GF-D8 (cell line): ENCODE measurements around the gene NEGR1.

Source experiments
- DNase-seq: peaks from one replicate; lab custom pipeline; 2025; lab: John Stamatoyannopoulos, UW

Gene NEGR1

DNA sequence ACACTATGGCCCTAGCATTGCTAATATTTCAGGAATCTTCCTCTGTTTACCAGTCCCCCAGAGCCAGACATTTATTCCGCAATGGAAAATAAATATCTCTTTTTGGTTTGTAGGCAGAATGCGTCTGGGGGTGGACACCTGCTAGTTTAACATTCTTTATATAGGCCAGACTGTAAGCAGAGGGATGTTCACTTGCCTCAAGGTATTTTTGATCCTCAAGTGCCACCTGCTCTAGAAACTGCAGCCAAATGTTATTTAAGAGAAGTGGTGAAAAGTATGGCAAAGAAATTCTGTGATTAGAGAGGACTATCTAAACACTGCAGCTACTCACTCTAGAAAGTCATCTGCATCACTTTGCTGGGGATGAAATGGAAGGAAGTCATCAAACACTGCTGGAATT is 164.7 kb downstream of the NEGR1 start:
- DNase-seq: no peak

DNA sequence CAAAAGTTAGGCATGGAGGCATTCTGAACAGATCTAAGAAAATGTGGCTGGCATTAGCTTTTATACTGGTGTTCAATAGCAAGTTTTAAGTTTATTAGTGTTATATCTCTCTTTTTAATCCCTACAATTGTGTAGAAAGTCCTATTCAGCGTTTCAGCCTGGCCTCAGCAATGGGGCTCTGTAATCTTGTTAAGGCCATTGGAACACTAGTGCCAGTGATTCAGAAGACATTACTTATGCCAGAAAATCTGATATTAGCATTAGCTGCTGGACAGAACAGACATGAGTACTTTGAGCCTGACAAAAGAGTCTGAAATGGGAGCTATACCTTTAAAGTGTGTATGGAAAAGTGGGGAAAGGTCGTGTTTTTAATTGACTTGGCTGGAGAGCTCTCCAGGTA is 167.0 kb downstream of the NEGR1 start:
- DNase-seq: no peak

DNA sequence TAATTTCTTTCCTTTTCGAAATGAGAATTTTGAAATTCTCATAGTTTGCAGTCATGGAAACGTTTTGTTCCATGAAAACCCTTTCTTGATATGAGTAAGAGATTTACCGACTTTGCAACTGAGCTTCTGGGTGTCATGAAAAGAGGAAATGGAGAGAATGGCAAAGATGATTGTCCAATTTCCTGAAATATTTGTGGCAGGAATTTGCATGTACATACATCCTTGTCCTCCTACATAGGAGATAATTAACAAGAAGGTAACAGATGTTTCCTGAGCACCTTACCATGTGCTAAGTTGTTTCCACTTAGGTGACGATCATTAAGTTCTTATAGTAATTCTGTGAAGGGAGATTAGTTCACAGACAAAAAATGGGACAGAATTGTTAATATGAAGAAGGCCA is 170.7 kb downstream of the NEGR1 start:
- DNase-seq: peak; percentile 93

DNA sequence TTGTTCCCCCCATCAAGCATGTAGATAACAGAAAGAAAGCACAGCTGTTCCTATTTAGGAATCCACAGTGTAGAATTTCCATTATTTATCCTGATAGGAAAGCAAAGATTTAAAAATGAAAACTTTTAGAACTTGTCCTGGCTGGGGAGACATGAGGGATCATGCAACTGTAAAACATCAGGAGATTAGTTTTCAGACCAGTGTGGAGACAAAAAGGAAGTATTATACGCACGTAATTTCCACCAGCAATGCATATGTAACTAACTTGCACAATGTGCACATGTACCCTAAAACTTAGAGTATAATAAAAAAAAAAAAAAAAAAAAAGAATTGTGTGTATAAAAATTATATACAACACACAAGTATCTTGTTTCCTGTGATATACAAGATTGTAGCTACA is 172.4 kb downstream of the NEGR1 start:
- DNase-seq: peak; percentile 51

DNA sequence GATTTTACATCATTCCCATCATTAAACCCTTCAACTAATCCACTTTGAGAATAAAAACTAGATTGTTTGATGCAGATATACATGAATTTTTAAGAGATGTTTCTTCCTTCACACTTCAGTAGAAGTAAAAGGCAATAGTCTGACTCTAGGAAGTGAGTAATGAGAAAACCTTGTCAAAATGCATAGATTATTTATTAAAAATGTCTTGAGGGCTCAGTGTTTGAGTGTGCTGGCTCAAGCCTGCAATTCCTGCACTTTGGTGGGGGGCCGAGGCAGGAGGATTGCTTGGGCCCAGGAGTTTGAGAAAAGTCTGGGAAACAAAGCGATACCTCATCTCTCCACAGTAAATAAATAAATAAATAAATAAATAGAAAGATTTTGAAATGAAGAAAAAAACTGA is 177.1 kb downstream of the NEGR1 start:
- no peak for DNase-seq

DNA sequence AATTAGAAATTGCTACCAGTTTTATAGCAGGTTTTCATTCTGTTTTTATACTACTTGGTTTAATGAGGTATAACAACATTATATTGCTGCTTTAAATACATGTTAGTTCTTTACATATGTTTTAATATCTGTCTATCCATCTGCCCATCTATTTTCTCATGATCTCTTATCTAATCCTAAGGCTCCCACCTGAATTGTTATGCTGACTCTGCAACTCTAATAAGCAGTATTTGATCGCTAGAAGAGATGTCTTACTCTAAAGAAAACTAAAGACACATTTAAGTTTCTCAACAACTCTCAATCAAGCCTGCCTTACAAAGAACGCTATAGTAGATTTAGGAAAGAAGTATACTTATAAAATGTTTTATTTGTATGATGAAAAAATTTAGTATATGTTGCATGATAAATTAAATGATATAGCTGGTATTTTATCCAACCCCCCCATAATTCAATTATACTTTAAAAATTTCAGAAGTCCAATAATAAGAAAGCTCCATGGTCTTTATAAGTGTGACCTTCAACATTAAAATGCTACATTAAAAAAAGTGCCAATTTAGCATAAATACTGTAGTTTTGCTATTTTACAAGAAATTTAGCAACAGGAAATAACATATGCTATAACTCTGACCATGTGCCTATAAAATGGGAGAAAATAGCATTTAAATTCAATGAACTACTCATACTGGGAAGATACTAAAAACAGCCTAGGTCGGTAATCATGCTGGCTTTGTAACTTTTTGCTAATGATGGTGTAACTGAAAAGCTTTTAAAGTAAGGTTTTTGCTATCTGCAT is 180.3 kb downstream of the NEGR1 start:
- no peak for DNase-seq

DNA sequence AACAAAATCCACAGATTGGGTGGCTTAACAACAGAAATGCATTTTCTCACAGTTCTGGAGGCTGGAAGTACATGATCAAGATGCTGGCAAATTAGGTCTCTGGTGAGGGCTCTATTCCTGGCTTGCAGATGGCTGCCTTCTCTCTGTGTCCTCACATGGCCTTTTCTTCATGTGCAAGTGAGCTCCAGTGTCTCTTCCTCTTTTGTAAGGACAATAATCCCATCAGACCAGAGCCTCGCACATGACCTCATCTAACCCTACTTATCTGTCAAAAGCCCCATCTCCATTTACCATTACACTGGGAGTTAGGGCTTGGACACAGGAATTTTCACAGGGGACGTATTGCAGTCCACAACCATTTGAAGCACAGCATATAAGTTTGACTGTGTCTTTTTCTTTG is 181.6 kb downstream of the NEGR1 start:
- peak; percentile 73 for DNase-seq

DNA sequence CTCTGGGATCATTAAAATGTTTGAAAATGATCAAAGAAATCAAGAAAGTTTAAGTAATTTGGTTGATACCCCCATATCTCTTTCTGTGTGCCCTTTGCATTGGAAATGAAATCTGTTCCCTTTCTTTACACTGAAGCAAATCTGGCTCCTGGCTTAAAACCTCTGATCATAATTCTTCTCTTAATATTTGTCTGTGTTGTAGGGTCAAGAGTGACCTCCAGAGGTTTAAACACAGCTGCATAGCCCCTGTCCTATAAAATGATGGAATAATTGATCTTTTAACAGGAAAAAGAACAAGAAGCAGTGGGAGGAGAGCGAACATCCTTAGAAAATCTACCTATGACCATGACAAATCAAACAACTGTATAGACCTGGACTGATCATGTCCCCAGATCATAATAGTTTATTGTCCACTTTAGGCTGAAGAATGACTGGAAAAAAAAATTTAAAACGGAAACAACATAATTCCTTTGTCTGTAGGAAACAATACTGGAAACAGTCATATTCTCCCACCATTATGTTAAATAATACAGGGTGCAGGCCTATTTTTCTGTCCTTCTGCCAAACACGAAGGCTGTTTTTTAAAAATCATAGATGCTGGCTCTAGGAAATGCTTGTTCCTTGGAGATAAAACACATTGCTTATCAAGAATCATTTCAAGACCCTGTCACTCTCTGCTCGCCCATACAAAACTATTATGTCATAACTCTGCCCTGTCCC is 184.3 kb downstream of the NEGR1 start:
- DNase-seq: no peak

DNA sequence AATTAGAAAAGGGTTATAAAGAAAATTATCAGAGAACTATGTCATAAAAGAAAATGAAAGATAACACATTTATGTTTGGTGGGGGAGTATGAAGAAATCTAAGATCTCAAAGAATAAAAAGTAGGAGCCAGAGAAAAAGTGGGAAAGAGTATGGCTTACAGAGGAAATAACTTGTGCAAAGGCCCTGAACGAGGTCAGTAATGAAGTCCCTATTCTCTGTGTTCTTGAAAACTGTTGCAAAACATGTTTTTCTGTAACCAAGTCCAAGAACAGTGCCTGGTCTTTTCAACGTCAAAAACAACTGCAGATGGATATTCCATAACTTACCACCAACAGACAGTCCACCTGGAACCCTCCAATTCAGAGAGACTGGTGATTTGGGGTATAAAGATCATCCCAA is 188.1 kb downstream of the NEGR1 start:
- no peak for DNase-seq

DNA sequence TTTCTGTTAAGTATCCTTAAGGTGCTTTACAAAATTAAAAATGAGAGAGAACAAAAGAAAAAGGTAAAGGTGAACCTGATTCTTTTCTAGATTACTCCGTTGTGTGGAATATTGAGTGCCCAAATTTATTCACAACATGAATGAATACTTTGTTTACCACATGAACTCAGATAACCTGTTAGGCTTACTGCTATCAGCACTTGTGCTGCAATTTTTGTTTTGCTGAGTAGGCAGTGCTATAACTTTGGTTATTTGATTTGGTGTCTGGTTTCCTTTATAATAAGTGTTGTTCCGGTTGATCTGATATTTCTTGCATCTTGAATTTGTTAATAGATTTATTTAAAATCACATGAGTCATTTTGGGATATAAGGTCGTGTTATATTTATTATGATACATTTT is 195.9 kb downstream of the NEGR1 start:
- no peak for DNase-seq

DNA sequence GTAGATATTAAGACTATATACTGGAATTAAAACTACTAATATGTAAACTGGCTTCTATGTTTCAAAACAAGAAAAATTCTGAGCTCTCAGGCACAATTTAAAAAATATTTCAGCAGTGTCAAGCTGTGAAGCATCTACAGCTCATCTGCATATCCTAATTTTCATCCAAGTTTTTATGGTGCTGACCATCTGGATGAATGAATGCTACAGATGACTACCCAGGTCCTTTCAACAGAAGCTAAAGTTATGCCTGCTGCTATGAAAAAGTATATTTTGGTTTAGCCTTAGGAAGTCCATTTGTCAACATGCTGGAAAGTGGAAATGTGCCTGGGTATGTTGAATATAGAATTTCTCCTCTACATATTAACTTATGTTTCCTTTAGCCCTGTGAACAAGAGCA is 206.9 kb downstream of the NEGR1 start:
- no peak for DNase-seq

DNA sequence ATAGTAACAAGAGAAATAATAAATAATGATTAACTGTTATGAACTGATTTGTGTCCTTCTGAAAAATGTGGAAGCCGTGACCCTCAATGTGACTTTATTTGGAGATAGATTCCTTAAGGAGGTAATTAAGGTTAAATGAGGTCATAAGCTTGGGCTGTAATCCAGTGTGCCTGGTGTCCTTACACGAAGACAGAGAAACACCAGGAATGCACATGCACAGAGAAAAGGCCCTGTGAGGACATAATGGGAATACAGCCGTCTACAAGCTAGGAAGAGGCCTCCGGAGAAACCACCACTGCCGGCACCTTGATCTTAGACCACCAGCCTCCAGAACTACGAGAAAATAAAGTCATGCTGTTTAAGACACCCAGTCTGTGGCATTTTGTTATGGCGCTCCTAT is 215.9 kb downstream of the NEGR1 start:
- no peak for DNase-seq

DNA sequence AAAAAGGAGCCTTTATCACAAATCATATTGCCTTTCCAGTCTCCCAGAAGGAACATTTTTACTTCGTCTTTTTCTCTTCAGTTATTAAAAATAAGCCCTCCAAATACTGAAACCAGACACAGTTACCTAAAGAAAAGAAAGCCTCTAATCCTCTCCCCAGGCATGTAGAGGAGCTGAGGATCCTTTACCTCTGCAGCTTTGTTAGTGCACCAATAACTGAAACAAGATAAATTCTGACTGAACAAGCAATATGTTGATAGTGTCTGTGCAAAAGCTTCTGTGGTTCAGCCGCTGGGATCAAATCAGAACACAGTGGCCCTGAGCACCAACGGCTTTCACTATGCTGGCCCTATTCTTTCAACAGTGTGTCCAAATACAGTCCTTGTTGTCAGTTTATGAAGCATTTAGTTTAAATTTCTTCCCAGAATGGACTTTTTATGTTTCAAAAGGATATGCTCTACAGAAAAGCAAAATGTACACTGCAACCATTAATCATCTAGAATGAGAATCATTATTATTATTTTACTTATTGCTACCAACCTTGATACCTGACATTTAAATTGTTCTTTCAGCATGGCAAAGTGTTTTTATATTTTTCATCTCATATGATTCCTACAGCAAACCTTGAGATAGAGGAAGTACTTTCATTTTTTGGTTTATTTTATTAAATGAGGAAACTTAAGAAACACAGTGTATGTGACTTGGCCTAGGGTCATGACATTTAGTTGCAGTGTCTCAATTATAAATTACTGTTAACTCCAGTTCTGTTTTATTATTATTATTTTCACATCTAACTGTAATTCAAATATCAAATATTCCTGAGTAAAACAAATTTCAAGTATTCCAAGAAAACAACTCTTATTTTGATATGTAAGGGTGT is 217.9 kb downstream of the NEGR1 start:
- DNase-seq: no peak

DNA sequence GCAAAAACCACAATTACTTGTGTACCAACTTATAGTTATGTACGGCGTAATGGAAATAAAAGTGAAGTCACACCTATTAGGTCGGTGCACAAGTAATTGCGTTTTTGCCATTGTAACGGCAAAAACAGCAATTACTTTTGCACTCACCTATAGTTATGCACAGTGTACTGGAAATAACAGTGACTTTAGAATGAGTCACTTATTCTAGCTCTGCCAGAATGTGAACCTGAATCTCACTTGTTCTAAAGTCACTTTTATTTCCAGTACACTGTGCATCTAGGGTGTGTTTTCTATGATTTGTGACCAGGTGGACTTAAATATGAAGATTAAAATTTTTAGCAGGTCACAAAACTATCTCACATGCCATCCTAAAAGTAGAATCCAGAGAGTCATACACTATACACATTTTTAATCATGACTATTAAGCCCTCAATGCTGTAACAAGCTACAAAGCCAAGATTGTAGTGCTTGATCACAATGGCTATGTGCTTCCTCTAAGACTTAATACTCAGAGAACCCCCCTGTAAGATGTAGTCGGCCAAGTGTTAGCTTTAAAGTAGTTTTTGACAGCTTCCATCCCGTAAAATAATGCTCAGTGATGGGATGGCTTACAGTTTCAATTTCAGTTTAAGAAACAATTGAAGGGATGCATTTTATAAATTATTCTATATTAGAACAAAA is 218.8 kb downstream of the NEGR1 start:
- no peak for DNase-seq

DNA sequence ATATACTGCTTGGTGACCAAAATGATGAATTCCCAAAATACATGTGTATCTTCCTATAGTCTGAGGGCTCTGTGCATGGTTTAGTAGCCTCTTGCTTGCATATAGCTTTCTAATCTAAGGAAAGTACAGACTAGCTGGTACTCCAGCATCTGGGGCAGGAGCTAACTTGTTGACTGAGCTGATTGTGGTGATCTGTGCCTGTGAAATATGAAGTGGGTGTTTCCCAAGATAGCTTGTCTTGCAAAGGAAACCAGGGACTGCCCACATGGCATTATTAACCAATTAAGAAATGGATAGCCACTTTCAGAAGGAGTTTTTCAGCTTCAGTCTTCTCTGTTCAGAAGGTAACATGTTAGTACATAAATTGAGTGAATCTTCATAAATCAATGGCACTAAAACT is 219.8 kb downstream of the NEGR1 start:
- no peak for DNase-seq

DNA sequence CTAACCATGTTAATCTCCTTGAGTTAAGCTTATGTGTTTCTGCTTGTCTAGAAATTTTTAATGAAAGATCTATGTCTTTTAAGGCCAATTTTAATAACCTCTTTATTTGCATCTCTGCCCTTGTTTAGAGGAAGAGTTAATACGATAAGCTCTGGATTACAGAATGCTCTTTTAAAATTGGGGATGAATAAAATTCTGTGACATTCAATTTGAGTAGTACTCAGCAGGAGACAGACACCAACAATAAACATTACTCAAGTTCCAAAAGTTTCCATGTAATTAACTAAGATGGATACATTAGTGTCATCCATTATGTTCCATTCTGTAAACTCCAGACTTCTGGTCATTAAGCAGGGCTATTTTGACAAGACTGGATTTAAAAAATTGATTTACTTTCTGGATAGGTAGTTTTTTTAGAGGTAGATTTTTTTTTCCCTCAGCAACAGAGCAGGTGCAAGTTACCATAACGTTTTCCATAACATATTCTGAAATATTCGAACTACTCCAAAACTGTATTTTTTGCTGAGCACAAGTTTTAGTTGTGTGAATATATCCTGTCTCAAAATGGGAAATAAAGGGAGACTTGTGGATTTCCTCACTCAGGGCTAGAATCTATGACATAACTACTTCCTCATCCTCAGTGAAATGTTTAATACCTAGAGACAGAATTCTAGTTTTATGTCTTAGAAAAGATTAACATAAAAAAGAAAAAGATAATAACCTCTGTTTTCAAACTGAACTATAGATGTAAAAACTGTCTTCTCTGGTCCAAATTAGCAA is 221.7 kb downstream of the NEGR1 start:
- DNase-seq: no peak

DNA sequence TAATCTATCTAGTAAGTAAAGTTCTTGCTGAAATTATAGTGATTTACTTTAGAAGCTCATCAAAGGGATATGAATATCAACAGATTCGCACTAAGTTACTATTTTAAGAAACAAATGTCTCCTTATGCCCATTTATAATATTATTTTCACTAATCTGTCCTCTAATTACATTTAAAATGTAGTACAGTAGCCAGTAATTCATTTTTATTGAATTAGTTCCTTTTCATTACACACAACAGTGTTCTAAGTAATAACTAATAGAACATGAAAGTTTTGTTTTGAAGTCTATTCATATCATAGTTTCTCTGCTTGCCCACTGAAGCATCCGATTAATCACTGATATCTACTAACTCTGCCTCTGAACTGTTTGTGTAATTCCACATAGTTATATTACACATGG is 225.8 kb downstream of the NEGR1 start:
- DNase-seq: no peak

DNA sequence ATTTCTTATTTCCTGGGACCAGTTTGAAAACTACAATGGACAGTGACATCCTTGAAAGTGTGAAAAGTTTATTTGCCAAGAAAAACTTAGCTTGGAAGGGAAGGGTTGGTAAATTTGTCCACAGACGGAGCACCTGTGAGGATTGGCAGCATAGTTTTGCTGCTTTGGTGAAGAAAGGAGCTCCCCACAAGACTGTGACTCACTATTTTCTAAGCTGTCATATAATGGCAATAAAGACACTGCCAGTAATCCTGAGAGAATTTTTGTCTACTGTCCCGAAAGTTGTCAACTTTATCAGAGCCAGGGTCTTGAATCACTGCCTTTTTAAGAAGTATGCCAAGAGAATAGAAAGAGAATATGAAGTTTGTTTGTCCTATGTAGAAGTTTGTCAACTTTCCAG is 230.8 kb downstream of the NEGR1 start:
- DNase-seq: no peak

DNA sequence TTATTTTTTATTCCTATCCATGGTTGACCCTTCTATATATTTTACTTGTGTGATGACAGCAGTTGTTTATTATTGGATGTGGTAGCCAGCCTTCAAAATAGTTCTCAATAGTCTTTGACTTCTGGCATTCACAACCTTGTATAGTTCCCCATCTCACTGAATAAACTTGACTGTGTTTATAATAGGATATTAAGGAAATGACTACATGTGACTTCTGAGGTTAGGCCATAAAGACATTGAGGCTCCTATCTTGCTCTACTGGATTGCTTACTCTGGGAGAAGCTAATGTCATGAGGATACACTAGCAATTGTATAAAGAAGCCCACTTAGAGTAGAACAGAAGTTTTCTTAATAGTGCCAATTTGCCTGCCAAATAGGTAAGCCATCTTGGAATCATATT is 231.8 kb downstream of the NEGR1 start:
- no peak for DNase-seq

DNA sequence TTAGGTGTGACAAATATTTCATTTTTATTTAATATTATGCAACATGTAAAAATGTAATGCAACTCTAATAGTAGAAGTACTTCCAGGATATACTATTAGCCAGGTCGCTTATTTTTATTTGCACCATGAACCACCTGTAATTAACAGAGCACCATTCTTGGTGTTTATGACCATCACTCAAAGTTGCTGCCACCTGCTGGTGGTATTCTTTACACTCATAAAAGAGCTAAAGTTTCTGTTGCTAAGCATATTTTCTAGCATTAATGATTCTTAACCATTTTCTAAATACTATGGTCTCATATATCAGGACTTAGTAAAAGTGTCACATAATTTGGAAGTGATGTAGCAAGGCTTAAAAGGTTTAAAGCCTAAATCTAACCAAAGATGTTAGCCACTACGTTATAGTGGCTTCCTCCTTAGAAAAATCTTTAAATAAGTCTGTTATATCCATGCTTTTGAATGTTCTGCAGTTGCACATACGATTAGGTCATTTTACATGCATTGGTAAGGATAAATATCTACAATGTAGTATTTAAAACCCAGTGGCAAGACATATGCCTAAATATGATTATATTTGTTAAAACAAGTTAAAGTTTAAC is 244.5 kb downstream of the NEGR1 start:
- no peak for DNase-seq

DNA sequence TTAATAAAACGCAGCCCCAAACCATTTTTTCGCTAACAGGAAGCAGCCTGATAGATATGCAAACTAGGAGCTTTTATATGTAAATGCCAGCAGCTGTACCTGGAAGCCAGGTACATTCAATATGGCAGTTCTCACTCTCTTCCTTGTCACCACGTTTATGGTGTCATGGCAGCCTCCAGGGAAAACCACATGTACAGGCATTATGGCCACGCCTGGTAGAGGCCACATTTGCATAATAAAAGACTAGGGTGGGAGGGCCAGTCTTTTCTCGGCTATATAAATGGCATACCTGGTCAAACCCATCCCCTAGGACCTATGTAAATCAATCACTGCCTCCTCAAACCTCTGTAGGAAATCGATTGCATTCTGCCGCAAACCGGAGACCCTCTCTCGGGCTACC is 247.5 kb downstream of the NEGR1 start:
- no peak for DNase-seq
